Natural killer cell (primary cell): ENCODE data around the gene CREBBP. TPM values are rescaled to one million over a fixed set of nuclear protein-coding genes. Genes with fewer than 3 reads are reported as not detected.

ENCODE experiments used
- ATAC-seq, 3 donors: fragments of 150-1000 bp in 2 of 3; fragments of 200-7000 bp in 1 of 3; cut with Tn5 transposase; 1 replicate in 1 of 3; 2 replicates in 2 of 3; pipeline ENCODE4 v1.10.0; 2021; ENCODE audit warnings: mild to moderate bottlenecking in 2 of 3, moderate library complexity in 2 of 3
- DNase-seq, 2 donors: peaks; one replicate each; pipeline versions ENCODE4 v3.0.0 to v3.0.0-alpha.2; 2013 to 2021; ENCODE audit warnings: mixed read lengths in 1 of 2
- H3K27ac ChIP-seq: one replicate; pipeline ENCODE4 v1.5.1; 2013; ENCODE audit warnings: mild to moderate bottlenecking, low read length
- H3K27me3 ChIP-seq: one replicate; pipeline ENCODE4 v1.6.1; 2013; ENCODE audit warnings: low read length; ENCODE audit not compliant: control insufficient read depth, insufficient read depth
- H3K36me3 ChIP-seq: one replicate; pipeline ENCODE4 v1.6.1; 2013; ENCODE audit warnings: low read length; ENCODE audit not compliant: control insufficient read depth, insufficient read depth
- H3K4me1 ChIP-seq: one replicate; pipeline ENCODE4 v1.6.1; 2013; ENCODE audit warnings: low read length; ENCODE audit not compliant: control insufficient read depth, insufficient read depth
- H3K4me3 ChIP-seq: one replicate; pipeline ENCODE4 v1.5.1; 2013; ENCODE audit warnings: low read length
- H3K9me3 ChIP-seq: one replicate; pipeline ENCODE4 v1.6.1; 2013; ENCODE audit warnings: low read length; ENCODE audit not compliant: control insufficient read depth, insufficient read depth
- H3K27ac Mint-ChIP-seq, 2 donors: one replicate each; pipeline ENCODE4 v1.8.0; 2022; ENCODE audit warnings: mild to moderate bottlenecking in 2 of 2, mixed read lengths in 2 of 2, moderate library complexity in 1 of 2
- H3K27me3 Mint-ChIP-seq, 2 donors: one replicate each; pipeline ENCODE4 v1.8.0; 2022; ENCODE audit warnings: low read depth in 2 of 2, mixed read lengths in 2 of 2
- H3K36me3 Mint-ChIP-seq: one replicate; pipeline ENCODE4 v1.8.0; 2022; ENCODE audit warnings: mixed read lengths
- H3K4me1 Mint-ChIP-seq, 2 donors: one replicate each; pipeline ENCODE4 v1.8.0; 2022; ENCODE audit warnings: mixed read lengths in 2 of 2
- H3K4me3 Mint-ChIP-seq: one replicate; pipeline ENCODE4 v1.8.0; 2022; ENCODE audit warnings: mild to moderate bottlenecking, moderate library complexity, mixed read lengths
- H3K9me3 Mint-ChIP-seq, 2 donors: one replicate each; pipeline ENCODE4 v1.8.0; 2022; ENCODE audit warnings: mixed read lengths in 2 of 2
- WGBS: methylation state at CpG from one replicate; pipeline ENCODE4 v1.1.7; 2013; ENCODE audit warnings: missing lambda C conversion rate; ENCODE audit not compliant: insufficient coverage; 5-methylcytosine and 5-hydroxymethylcytosine counted together
- intact Hi-C: fragments of 100-400 bp; cut with micrococcal nuclease; formaldehyde crosslinking; loops from one replicate; pipeline ENCODE4 v1.14.2; 2022
- total RNA-seq, 4 donors: library from RNA; stranded (reverse); fragments of 120-200 nt in 1 of 4; gene quantifications; one replicate each; pipeline versions ENCODE4 v1.2.3 to v1.2.4, GENCODE V29; 2013 to 2022
- TF ChIP-seq, protein P1 (sequence below): fragments of 200-600 bp; IDR thresholded peaks from one replicate; pipeline ENCODE4 v1.8.0; 2022; ENCODE audit warnings: antibody characterized with exemption

The CREBBP gene
- total RNA-seq, 3 donors from 2014 or later (not counting 1 experiment from before 2014, with no cell fraction given): 197 to 234 (median 224) TPM

DNA sequence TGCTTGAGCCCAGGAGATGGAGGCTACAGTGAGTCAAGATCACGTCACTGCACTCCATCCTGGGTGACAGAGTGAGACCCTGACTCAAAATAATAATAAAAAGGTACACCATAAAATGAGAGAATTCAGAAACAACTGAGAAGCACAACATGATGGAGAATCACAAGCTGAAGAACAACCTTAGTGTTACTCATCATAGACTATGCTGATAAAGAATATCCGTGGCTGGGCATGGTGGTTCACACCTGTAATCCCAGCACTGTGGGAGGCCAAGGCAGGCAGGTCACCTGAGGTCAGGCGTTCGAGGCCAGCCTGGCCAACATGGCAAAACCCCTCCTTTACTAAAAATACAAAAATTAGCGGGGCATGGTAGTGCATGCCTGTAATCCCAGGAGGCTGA, 16.0 kb downstream of the CREBBP start:
- no peak overlapping the region for H3K27ac ChIP-seq
- no peaks in the 10 kb centered on the region for H3K36me3 ChIP-seq
- Mint-ChIP-seq H3K36me3 (no peaks in the 10 kb centered on the region), H3K27ac (peak overlapping the region; percentile 27 to 29), H3K4me1 (peaks cover 81 to 83% of the 10 kb centered on the region in 2 donors), H3K4me3 (peak overlapping the region; percentile 32), H3K9me3 (no peaks in the 10 kb centered on the region), H3K27me3 (no peaks in the 10 kb centered on the region)
- TF ChIP-seq, protein P1, sequence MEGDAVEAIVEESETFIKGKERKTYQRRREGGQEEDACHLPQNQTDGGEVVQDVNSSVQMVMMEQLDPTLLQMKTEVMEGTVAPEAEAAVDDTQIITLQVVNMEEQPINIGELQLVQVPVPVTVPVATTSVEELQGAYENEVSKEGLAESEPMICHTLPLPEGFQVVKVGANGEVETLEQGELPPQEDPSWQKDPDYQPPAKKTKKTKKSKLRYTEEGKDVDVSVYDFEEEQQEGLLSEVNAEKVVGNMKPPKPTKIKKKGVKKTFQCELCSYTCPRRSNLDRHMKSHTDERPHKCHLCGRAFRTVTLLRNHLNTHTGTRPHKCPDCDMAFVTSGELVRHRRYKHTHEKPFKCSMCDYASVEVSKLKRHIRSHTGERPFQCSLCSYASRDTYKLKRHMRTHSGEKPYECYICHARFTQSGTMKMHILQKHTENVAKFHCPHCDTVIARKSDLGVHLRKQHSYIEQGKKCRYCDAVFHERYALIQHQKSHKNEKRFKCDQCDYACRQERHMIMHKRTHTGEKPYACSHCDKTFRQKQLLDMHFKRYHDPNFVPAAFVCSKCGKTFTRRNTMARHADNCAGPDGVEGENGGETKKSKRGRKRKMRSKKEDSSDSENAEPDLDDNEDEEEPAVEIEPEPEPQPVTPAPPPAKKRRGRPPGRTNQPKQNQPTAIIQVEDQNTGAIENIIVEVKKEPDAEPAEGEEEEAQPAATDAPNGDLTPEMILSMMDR: no peak
- 77% methylated on average over 4 of the region's 5 CpGs for WGBS
- ATAC-seq (no peak), DNase-seq (no peak)
- H3K4me3 ChIP-seq: no peak overlapping the region
- peaks cover 64% of the 10 kb centered on the region for H3K4me1 ChIP-seq
- intact Hi-C loops: loop anchor here (5.0 kb wide), 1 partner anchor 47 kb away; no protein-coding TSS in a partner anchor
- H3K27me3 ChIP-seq: no peaks in the 10 kb centered on the region
- no peaks in the 10 kb centered on the region for H3K9me3 ChIP-seq

DNA sequence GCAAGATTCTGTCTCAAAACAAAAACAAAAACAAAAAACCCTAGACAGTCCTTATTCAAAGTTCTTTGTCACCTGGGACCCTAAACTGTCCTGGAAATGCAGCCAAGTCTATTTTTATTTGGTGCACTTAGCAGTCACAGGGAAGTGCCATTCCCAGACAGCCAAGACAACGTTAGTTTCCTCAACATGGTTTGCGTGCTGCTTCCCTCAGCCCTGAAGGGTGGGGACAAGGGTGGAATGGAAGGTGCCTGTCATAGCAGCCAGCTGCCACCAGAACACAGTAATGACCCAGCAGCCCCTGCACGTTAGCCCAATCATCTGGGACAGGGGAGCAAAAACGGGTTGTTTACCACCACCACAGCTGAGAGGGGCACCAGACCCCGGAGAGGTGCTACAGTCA, 16.9 kb downstream of the CREBBP start:
- Histone ChIP-seq H3K36me3 (no peaks in the 10 kb centered on the region), H3K4me3 (no peak overlapping the region), H3K9me3 (no peaks in the 10 kb centered on the region), H3K4me1 (peaks cover 62% of the 10 kb centered on the region), H3K27ac (no peak overlapping the region), H3K27me3 (no peaks in the 10 kb centered on the region)
- Mint-ChIP-seq H3K4me3 (no peak overlapping the region), H3K27ac (no peak overlapping the region), H3K4me1 (peaks cover 81 to 82% of the 10 kb centered on the region in 2 donors), H3K9me3 (no peaks in the 10 kb centered on the region), H3K36me3 (no peaks in the 10 kb centered on the region), H3K27me3 (no peaks in the 10 kb centered on the region)
- WGBS: 79% methylated on average over 5 of the region's 5 CpGs
- DNase-seq: no peak
- intact Hi-C loops: loop anchor here (5.0 kb wide), 1 partner anchor 46 kb away; no protein-coding TSS in a partner anchor
- TF ChIP-seq, protein P1: no peak
- no peak for ATAC-seq

DNA sequence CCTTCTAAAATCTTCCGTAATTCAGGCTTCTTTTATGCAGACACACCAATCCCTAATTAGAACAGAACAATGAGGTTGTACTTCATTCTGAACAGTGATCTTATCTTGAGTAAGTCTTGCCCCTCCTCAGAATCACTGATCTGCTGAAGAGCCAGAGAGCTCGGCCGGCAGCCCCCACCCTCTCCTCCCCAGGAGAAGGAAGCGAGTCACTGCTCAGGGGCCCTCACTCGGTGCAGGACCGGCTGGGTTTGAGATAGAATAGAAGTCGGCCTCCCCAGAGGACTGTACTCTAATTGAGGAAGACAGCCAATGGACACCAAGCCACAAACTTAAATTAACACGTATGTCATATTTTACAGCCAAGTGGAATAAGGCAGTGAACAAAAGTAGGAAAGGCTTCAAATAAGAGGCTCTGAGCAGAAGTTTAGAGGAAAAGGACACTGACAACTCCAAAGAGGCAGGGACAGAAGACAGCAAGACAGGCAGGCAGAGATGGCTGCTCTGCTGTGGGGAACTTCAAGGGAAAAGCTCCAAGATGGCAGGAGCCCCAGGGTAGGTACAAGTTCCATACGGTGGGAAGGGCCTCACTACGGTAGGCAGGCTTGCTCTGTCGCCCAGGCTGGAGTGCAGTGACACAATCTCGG, 18.6 kb downstream of the CREBBP start:
- no peaks in the 10 kb centered on the region for H3K27me3 ChIP-seq
- Mint-ChIP-seq H3K4me1 (peaks cover 88% of the 10 kb centered on the region in 2 donors), H3K9me3 (no peaks in the 10 kb centered on the region), H3K27ac (peak overlapping the region; percentile 61 to 63), H3K27me3 (no peaks in the 10 kb centered on the region), H3K36me3 (no peaks in the 10 kb centered on the region), H3K4me3 (peak overlapping the region; percentile 40)
- peaks cover 65% of the 10 kb centered on the region for H3K4me1 ChIP-seq
- H3K9me3 ChIP-seq: no peaks in the 10 kb centered on the region
- TF ChIP-seq, protein P1: no peak
- H3K27ac ChIP-seq: no peak overlapping the region
- WGBS: 85% methylated on average over 4 of the region's 12 CpGs
- H3K4me3 ChIP-seq: no peak overlapping the region
- peak; percentile 23 to 46 (median 32) for ATAC-seq
- no peak for DNase-seq
- H3K36me3 ChIP-seq: no peaks in the 10 kb centered on the region
- intact Hi-C loops: loop anchor here (5.0 kb wide), 1 partner anchor 45 kb away; no protein-coding TSS in a partner anchor
